ENCODE results near the gene CCDC54.

- TF ChIP-seq CTCF (IDR thresholded peaks at IDR 0.05) (no peak), POLR2A (IDR thresholded peaks at IDR 0.05) (no peak)
Measured at GRCh38 chr3:107366766-107367165, 10.5 kb upstream of the CCDC54 start.
